ENCODE data around the gene SLC16A11. TPM values are rescaled to one million over a fixed set of nuclear protein-coding genes. Genes with fewer than 3 reads are reported as not detected.
"Not testable (repeated sequence)": the region's sequence is repeated elsewhere in the genome, so short reads cannot be mapped to it uniquely, and the experiment has no call there.

The SLC16A11 gene
- total RNA-seq, 1 donor from 2014 or later, result not detected

- peak; percentile 94 for DNase-seq (ENCODE audit: low read depth)
- Histone ChIP-seq H3K27me3 (ENCODE audit: control insufficient read depth, insufficient read depth, low read length) (no peaks in the 10 kb centered on the region), H3K36me3 (ENCODE audit: control insufficient read depth, insufficient read depth, low read length) (no peaks in the 10 kb centered on the region), H3K4me3 (ENCODE audit: low read depth, low read length) (no peak overlapping the region)
- TF ChIP-seq, protein P1, sequence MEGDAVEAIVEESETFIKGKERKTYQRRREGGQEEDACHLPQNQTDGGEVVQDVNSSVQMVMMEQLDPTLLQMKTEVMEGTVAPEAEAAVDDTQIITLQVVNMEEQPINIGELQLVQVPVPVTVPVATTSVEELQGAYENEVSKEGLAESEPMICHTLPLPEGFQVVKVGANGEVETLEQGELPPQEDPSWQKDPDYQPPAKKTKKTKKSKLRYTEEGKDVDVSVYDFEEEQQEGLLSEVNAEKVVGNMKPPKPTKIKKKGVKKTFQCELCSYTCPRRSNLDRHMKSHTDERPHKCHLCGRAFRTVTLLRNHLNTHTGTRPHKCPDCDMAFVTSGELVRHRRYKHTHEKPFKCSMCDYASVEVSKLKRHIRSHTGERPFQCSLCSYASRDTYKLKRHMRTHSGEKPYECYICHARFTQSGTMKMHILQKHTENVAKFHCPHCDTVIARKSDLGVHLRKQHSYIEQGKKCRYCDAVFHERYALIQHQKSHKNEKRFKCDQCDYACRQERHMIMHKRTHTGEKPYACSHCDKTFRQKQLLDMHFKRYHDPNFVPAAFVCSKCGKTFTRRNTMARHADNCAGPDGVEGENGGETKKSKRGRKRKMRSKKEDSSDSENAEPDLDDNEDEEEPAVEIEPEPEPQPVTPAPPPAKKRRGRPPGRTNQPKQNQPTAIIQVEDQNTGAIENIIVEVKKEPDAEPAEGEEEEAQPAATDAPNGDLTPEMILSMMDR (IDR thresholded peaks at IDR 0.05; ENCODE audit: insufficient read depth, low read length, poor library complexity, severe bottlenecking), result no peak
Measured at GRCh38 chr17:7060165-7060891, 16.4 kb upstream of the SLC16A11 start.

GRCh38 chr17:7058831-7059447 is 15.0 kb upstream of the SLC16A11 start:
- H3K36me3 ChIP-seq (ENCODE audit: control insufficient read depth, insufficient read depth, low read length), result no peaks in the 10 kb centered on the region
- H3K27me3 ChIP-seq (ENCODE audit: control insufficient read depth, insufficient read depth, low read length), result peaks cover under 1% of the 10 kb centered on the region
- TF ChIP-seq, protein P1 (IDR thresholded peaks at IDR 0.05; ENCODE audit: insufficient read depth, low read length, poor library complexity, severe bottlenecking), result no peak
- H3K4me3 ChIP-seq (ENCODE audit: low read depth, low read length), result no peak overlapping the region
- no peak for DNase-seq (ENCODE audit: low read depth)

DNA sequence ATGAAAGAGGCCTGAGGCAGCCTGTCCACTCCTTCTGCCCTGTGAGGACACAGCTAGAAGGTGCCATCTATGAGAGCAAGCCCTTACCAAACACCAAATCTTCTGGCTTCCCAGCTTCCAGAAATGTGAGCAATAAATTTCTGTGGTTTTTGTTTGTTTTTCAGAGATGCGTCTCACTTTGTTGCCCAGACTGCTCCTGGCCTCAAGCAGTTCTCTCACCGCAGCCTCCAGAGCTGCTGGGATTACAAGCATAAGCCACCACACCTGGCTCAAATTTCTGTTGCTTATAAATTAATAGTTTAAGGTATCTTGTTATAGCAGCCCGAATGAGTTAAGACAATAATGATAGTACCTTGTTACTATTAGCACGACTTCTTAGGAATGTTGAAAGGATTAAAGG is 12.5 kb upstream of the SLC16A11 start:
- peaks cover 2% of the 10 kb centered on the region for H3K27me3 ChIP-seq (ENCODE audit: control insufficient read depth, insufficient read depth, low read length)
- H3K36me3 ChIP-seq (ENCODE audit: control insufficient read depth, insufficient read depth, low read length), result no peaks in the 10 kb centered on the region
- DNase-seq (ENCODE audit: low read depth), result no peak
- H3K4me3 ChIP-seq (ENCODE audit: low read depth, low read length), result no peak overlapping the region
- TF ChIP-seq, protein P1 (IDR thresholded peaks at IDR 0.05; ENCODE audit: insufficient read depth, low read length, poor library complexity, severe bottlenecking), result no peak

DNA sequence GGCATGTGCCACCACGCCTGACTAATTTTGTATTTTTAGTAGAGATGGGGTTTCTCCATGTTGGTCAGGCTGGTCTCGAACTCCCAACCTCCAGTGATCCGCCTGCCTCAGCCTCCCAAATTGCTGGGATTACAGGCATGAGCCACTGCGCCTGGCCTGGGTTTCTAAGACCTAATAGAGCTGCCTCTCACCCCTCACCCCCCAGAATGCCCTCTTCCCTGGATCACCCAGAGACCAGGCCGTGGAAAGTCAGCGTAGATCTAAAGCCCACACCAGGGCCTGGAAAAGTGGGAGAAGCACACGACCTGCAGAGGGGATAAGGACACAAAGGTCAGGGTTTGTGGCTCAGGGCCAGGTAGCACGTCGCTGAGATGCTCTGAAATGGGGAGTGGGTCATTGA is 6.7 kb upstream of the SLC16A11 start:
- not testable (repeated sequence) for H3K27me3 ChIP-seq (ENCODE audit: control insufficient read depth, insufficient read depth, low read length); H3K4me3 ChIP-seq (ENCODE audit: low read depth, low read length); DNase-seq (ENCODE audit: low read depth); H3K36me3 ChIP-seq (ENCODE audit: control insufficient read depth, insufficient read depth, low read length)

GRCh38 chr17:7048968-7049367 is 5.1 kb upstream of the SLC16A11 start:
- TF ChIP-seq, protein P1 (IDR thresholded peaks at IDR 0.05; ENCODE audit: insufficient read depth, low read length, poor library complexity, severe bottlenecking), result no peak
- no peaks in the 10 kb centered on the region for H3K36me3 ChIP-seq (ENCODE audit: control insufficient read depth, insufficient read depth, low read length)
- peaks cover 11% of the 10 kb centered on the region for H3K27me3 ChIP-seq (ENCODE audit: control insufficient read depth, insufficient read depth, low read length)
- H3K4me3 ChIP-seq (ENCODE audit: low read depth, low read length), result no peak overlapping the region
- no peak for DNase-seq (ENCODE audit: low read depth)

GRCh38 chr17:7047566-7047965 is 3.7 kb upstream of the SLC16A11 start:
- peaks cover 23% of the 10 kb centered on the region for H3K27me3 ChIP-seq (ENCODE audit: control insufficient read depth, insufficient read depth, low read length)
- TF ChIP-seq, protein P1 (IDR thresholded peaks at IDR 0.05; ENCODE audit: insufficient read depth, low read length, poor library complexity, severe bottlenecking), result no peak
- no peaks in the 10 kb centered on the region for H3K36me3 ChIP-seq (ENCODE audit: control insufficient read depth, insufficient read depth, low read length)
- no peak overlapping the region for H3K4me3 ChIP-seq (ENCODE audit: low read depth, low read length)
- DNase-seq (ENCODE audit: low read depth), result no peak

DNA sequence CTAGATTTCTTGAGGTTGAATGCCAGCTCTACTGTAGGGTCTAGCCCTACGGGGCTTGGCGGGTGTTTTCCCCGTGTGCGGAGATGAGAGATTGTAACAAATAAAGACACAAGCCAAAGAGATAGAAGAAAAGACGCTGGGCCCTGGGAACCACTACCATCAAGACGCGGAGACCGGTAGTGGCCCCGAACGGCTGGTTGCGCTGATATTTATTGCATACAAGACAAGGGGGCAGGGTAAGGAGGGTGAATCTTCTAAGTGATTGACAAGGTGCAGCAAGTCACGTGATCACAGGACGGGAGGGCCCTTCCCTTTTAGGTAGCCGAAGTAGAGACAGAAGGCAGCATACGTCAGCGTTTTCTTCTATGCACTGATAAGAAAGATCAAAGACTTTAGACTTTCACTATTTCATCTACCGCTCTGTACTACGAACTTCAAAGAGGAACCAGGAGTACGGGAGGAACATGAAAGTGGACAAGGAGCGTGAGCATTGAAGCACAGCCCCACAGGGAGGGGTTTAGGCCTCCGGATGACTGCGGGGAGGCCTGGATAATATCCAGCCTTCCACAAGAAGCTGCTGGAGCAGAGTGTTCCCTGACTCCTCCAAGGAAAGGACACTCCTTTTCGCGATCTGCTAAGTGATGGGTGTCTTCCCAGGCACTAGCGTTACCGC is 3.0 kb upstream of the SLC16A11 start:
- H3K36me3 ChIP-seq (ENCODE audit: control insufficient read depth, insufficient read depth, low read length); H3K4me3 ChIP-seq (ENCODE audit: low read depth, low read length); DNase-seq (ENCODE audit: low read depth): not testable (repeated sequence)
- peaks cover 30% of the 10 kb centered on the region for H3K27me3 ChIP-seq (ENCODE audit: control insufficient read depth, insufficient read depth, low read length)
